Nephron (organoid): ENCODE results near the gene F8A2.
"Not testable (repeated sequence)": the region's sequence is repeated elsewhere in the genome, so short reads cannot be mapped to it uniquely, and the experiment has no call there.

Experiments
- H3K27ac Mint-ChIP-seq, 3 experiments: 2 replicates each; pipeline ENCODE4 v1.8.0; 2020; ENCODE audit warnings: mixed read lengths in 3 of 3, mild to moderate bottlenecking in 2 of 3, moderate library complexity in 1 of 3
- H3K27me3 Mint-ChIP-seq: 2 replicates; pipeline ENCODE4 v1.8.0; 2021; ENCODE audit warnings: low read depth, mild to moderate bottlenecking, moderate library complexity, mixed read lengths
- H3K36me3 Mint-ChIP-seq: 2 replicates; pipeline ENCODE4 v1.8.0; 2020; ENCODE audit warnings: low read depth, mixed read lengths
- H3K4me1 Mint-ChIP-seq: 2 replicates; pipeline ENCODE4 v1.8.0; 2020; ENCODE audit warnings: mixed read lengths
- H3K4me3 Mint-ChIP-seq, 3 experiments: 2 replicates each; pipeline ENCODE4 v1.8.0; 2020; ENCODE audit warnings: mild to moderate bottlenecking in 3 of 3, mixed read lengths in 3 of 3, moderate library complexity in 2 of 3
- H3K9me3 Mint-ChIP-seq: 2 replicates; pipeline ENCODE4 v1.8.0; 2020; ENCODE audit warnings: mixed read lengths
- TF ChIP-seq, protein P1 (sequence below), 3 experiments: fragments of 200-600 bp; sonication (generic); IDR thresholded peaks; one replicate each; pipeline ENCODE4 v1.5.0; 2021; ENCODE audit warnings: antibody characterized with exemption in 3 of 3; ENCODE audit not compliant: unreplicated experiment in 3 of 3

F8A2 gene

GRCh38 chrX:155389634-155390033, 7.7 kb downstream of the F8A2 start:
- TF ChIP-seq, protein P1, sequence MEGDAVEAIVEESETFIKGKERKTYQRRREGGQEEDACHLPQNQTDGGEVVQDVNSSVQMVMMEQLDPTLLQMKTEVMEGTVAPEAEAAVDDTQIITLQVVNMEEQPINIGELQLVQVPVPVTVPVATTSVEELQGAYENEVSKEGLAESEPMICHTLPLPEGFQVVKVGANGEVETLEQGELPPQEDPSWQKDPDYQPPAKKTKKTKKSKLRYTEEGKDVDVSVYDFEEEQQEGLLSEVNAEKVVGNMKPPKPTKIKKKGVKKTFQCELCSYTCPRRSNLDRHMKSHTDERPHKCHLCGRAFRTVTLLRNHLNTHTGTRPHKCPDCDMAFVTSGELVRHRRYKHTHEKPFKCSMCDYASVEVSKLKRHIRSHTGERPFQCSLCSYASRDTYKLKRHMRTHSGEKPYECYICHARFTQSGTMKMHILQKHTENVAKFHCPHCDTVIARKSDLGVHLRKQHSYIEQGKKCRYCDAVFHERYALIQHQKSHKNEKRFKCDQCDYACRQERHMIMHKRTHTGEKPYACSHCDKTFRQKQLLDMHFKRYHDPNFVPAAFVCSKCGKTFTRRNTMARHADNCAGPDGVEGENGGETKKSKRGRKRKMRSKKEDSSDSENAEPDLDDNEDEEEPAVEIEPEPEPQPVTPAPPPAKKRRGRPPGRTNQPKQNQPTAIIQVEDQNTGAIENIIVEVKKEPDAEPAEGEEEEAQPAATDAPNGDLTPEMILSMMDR (IDR thresholded peaks at IDR 0.05; ENCODE audit: unreplicated experiment in 3 of 3), result no peak
- no peaks in the 10 kb centered on the region for H3K27me3 Mint-ChIP-seq
- H3K4me1 Mint-ChIP-seq, result no peaks in the 10 kb centered on the region
- no peak overlapping the region for H3K27ac Mint-ChIP-seq
- H3K4me3 Mint-ChIP-seq, result no peak overlapping the region
- H3K36me3 Mint-ChIP-seq, result peaks cover 49% of the 10 kb centered on the region
- peaks cover 66% of the 10 kb centered on the region for H3K9me3 Mint-ChIP-seq

GRCh38 chrX:155394747-155395276, 12.9 kb downstream of the F8A2 start:
- peaks cover 40% of the 10 kb centered on the region for H3K36me3 Mint-ChIP-seq
- H3K4me3 Mint-ChIP-seq, H3K27me3 Mint-ChIP-seq, H3K4me1 Mint-ChIP-seq, H3K27ac Mint-ChIP-seq: not testable (repeated sequence)
- H3K9me3 Mint-ChIP-seq, result peaks cover 61% of the 10 kb centered on the region

DNA sequence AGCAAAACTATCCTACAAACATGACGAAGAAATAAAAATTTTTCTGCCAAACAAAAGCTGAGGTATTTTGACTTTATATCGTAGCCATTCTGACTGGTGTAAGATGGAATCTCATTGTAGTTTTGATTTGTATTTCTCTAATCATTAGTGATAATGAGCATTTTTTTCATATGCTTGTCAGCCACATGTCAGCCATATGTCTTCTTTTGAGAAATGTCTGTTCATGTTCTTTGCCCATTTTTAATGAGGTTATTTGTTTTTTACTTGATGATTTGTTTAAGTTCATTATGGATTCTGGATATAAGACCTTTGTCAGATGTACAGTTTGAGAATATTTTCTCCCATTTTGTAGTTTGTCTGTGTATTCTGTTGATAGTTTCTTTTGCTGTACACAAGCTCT, 24.5 kb downstream of the F8A2 start:
- TF ChIP-seq, protein P1 (IDR thresholded peaks at IDR 0.05; ENCODE audit: unreplicated experiment in 3 of 3), result no peak
- Mint-ChIP-seq H3K27ac (no peak overlapping the region), H3K4me1 (no peaks in the 10 kb centered on the region), H3K27me3 (no peaks in the 10 kb centered on the region), H3K4me3 (no peak overlapping the region), H3K36me3 (peaks cover 18% of the 10 kb centered on the region), H3K9me3 (peaks cover 51% of the 10 kb centered on the region)

DNA sequence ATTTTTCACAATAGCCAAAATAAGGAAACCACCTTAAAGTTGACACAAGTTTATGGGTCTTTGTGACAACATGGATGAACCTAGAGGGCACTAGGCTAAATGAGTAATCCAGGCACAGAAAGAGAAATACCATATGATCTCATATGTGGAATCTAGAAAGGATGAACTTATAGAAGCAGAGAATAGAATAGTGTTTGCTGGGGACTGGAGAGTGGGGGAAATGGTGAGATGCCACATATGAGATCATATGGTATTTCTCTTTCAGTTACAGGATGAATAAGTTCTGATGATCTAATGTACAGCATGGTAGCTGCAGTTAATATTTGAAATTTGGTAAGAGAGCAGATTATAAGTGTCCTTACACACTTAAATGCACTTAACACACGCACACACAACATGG, 35.9 kb downstream of the F8A2 start:
- H3K9me3 Mint-ChIP-seq, result peaks cover 20% of the 10 kb centered on the region
- no peak overlapping the region for H3K27ac Mint-ChIP-seq
- TF ChIP-seq, protein P1 (IDR thresholded peaks at IDR 0.05; ENCODE audit: unreplicated experiment in 3 of 3), result no peak
- H3K4me3 Mint-ChIP-seq, result no peak overlapping the region
- no peaks in the 10 kb centered on the region for H3K27me3 Mint-ChIP-seq
- H3K36me3 Mint-ChIP-seq, result peaks cover 8% of the 10 kb centered on the region
- no peaks in the 10 kb centered on the region for H3K4me1 Mint-ChIP-seq
